Chondrocyte (in vitro differentiated cells): Measurements from ENCODE around the gene MLXIP. TPM values are rescaled to one million over a fixed set of nuclear protein-coding genes. Genes with fewer than 3 reads are reported as not detected.

ENCODE experiments used
- DNase-seq: peaks from one replicate; pipeline ENCODE4 v3.0.0; 2021; ENCODE audit warnings: mixed read lengths, low spot score
- H3K27ac Mint-ChIP-seq: one replicate; pipeline ENCODE4 v1.8.0; 2021; ENCODE audit warnings: mild to moderate bottlenecking, moderate library complexity, mixed read lengths; ENCODE audit not compliant: unreplicated experiment
- H3K27me3 Mint-ChIP-seq: 2 replicates; pipeline ENCODE4 v1.8.0; 2021; ENCODE audit warnings: low read depth, mixed read lengths
- H3K36me3 Mint-ChIP-seq: 2 replicates; pipeline ENCODE4 v1.8.0; 2021; ENCODE audit warnings: low read depth, mixed read lengths
- H3K4me1 Mint-ChIP-seq: 2 replicates; pipeline ENCODE4 v1.8.0; 2021; ENCODE audit warnings: low read depth, mild to moderate bottlenecking, mixed read lengths
- H3K4me3 Mint-ChIP-seq: one replicate; pipeline ENCODE4 v1.8.0; 2021; ENCODE audit warnings: mild to moderate bottlenecking, moderate library complexity, mixed read lengths; ENCODE audit not compliant: unreplicated experiment
- H3K9me3 Mint-ChIP-seq: 2 replicates; pipeline ENCODE4 v1.8.0; 2021; ENCODE audit warnings: low read depth, mixed read lengths
- CTCF ChIP-seq: fragments of 200-600 bp; sonication (generic); IDR thresholded peaks from 2 replicates; pipeline ENCODE4 v1.5.0; 2021; ENCODE audit warnings: antibody characterized with exemption, mild to moderate bottlenecking, moderate library complexity
- total RNA-seq: library from RNA; stranded (reverse); gene quantifications from 3 replicates; pipeline ENCODE4 v1.2.1, GENCODE V29; 2021

MLXIP gene
- total RNA-seq, 1 donor from 2014 or later = 61.7 TPM

GRCh38 chr12:122138181-122138580, 59.6 kb downstream of the MLXIP start:
- Mint-ChIP-seq H3K27me3 (no peaks in the 10 kb centered on the region), H3K4me3 (no peak overlapping the region), H3K4me1 (no peaks in the 10 kb centered on the region), H3K27ac (no peak overlapping the region), H3K36me3 (peaks cover 34% of the 10 kb centered on the region), H3K9me3 (no peaks in the 10 kb centered on the region)
- DNase-seq = no peak
- TF ChIP-seq CTCF = no peak

- Mint-ChIP-seq H3K27ac (no peak overlapping the region), H3K27me3 (no peaks in the 10 kb centered on the region), H3K36me3 (peaks cover 31% of the 10 kb centered on the region), H3K9me3 (no peaks in the 10 kb centered on the region), H3K4me3 (no peak overlapping the region), H3K4me1 (no peaks in the 10 kb centered on the region)
- no peak for TF ChIP-seq CTCF
- DNase-seq = no peak
These were observed 60.1 kb downstream of the MLXIP start for GRCh38 chr12:122138616-122139015.

- Mint-ChIP-seq H3K4me3 (no peak overlapping the region), H3K27ac (no peak overlapping the region), H3K36me3 (peaks cover 28% of the 10 kb centered on the region), H3K4me1 (no peaks in the 10 kb centered on the region), H3K27me3 (no peaks in the 10 kb centered on the region), H3K9me3 (no peaks in the 10 kb centered on the region)
- DNase-seq = no peak
- TF ChIP-seq CTCF = no peak
These were observed 60.7 kb downstream of the MLXIP start for GRCh38 chr12:122139266-122139665.

- Mint-ChIP-seq H3K9me3 (no peaks in the 10 kb centered on the region), H3K4me3 (no peak overlapping the region), H3K27me3 (no peaks in the 10 kb centered on the region), H3K36me3 (peaks cover 27% of the 10 kb centered on the region), H3K4me1 (no peaks in the 10 kb centered on the region), H3K27ac (no peak overlapping the region)
- no peak for TF ChIP-seq CTCF
- no peak for DNase-seq
These were observed 61.4 kb downstream of the MLXIP start for GRCh38 chr12:122139941-122140340.

GRCh38 chr12:122140467-122141257, 62.1 kb downstream of the MLXIP start:
- TF ChIP-seq CTCF = no peak
- H3K27ac Mint-ChIP-seq = no peak overlapping the region
- H3K9me3 Mint-ChIP-seq = no peaks in the 10 kb centered on the region
- no peaks in the 10 kb centered on the region for H3K4me1 Mint-ChIP-seq
- peaks cover 22% of the 10 kb centered on the region for H3K36me3 Mint-ChIP-seq
- no peaks in the 10 kb centered on the region for H3K27me3 Mint-ChIP-seq
- H3K4me3 Mint-ChIP-seq = no peak overlapping the region
- no peak for DNase-seq
